ENCODE measurements around the gene ADAMTS2.

ADAMTS2 gene

GRCh38 chr5:179310439-179311090, 34.7 kb downstream of the ADAMTS2 start:
- TF ChIP-seq EZH2 (IDR thresholded peaks at IDR 0.05) = no peak
- no peak for TF ChIP-seq POLR2AphosphoS5 (IDR thresholded peaks at IDR 0.05; ENCODE audit: borderline replicate concordance, low read depth, low read length)
- no peak for TF ChIP-seq FOXP2 (optimal IDR thresholded peaks at IDR 0.05; ENCODE audit: control extremely low read depth, extremely low read length, insufficient read depth)
- H3K4me3 ChIP-seq = no peak overlapping the region
- no peak for DNase-seq (ENCODE audit: low read depth, low spot score)
- H3K9me3 ChIP-seq (ENCODE audit: low read depth, low read length) = no peaks in the 10 kb centered on the region
- no peaks in the 10 kb centered on the region for H3K36me3 ChIP-seq (ENCODE audit: insufficient read depth, low read length)
- H3K27ac ChIP-seq = no peak overlapping the region
- H3K9ac ChIP-seq (ENCODE audit: insufficient read length) = no peak overlapping the region

- no peak for DNase-seq (ENCODE audit: low read depth, low spot score)
- H3K9me3 ChIP-seq (ENCODE audit: low read depth, low read length) = no peaks in the 10 kb centered on the region
- TF ChIP-seq POLR2AphosphoS5 (IDR thresholded peaks at IDR 0.05; ENCODE audit: borderline replicate concordance, low read depth, low read length) (no peak), EZH2 (IDR thresholded peaks at IDR 0.05) (no peak), FOXP2 (optimal IDR thresholded peaks at IDR 0.05; ENCODE audit: control extremely low read depth, extremely low read length, insufficient read depth) (no peak)
- H3K27ac ChIP-seq = no peak overlapping the region
- no peaks in the 10 kb centered on the region for H3K36me3 ChIP-seq (ENCODE audit: insufficient read depth, low read length)
- no peak overlapping the region for H3K9ac ChIP-seq (ENCODE audit: insufficient read length)
- no peak overlapping the region for H3K4me3 ChIP-seq
These were observed 35.4 kb downstream of the ADAMTS2 start for GRCh38 chr5:179309751-179310320.

GRCh38 chr5:179309383-179309670, 35.9 kb downstream of the ADAMTS2 start:
- no peak for DNase-seq (ENCODE audit: low read depth, low spot score)
- H3K36me3 ChIP-seq (ENCODE audit: insufficient read depth, low read length) = no peaks in the 10 kb centered on the region
- H3K9ac ChIP-seq (ENCODE audit: insufficient read length) = no peak overlapping the region
- no peak overlapping the region for H3K27ac ChIP-seq
- H3K9me3 ChIP-seq (ENCODE audit: low read depth, low read length) = no peaks in the 10 kb centered on the region
- TF ChIP-seq EZH2 (IDR thresholded peaks at IDR 0.05) (no peak), FOXP2 (optimal IDR thresholded peaks at IDR 0.05; ENCODE audit: control extremely low read depth, extremely low read length, insufficient read depth) (no peak), POLR2AphosphoS5 (IDR thresholded peaks at IDR 0.05; ENCODE audit: borderline replicate concordance, low read depth, low read length) (no peak)
- H3K4me3 ChIP-seq = no peak overlapping the region

- TF ChIP-seq FOXP2 (optimal IDR thresholded peaks at IDR 0.05; ENCODE audit: control extremely low read depth, extremely low read length, insufficient read depth) (no peak), EZH2 (IDR thresholded peaks at IDR 0.05) (no peak), POLR2AphosphoS5 (IDR thresholded peaks at IDR 0.05; ENCODE audit: borderline replicate concordance, low read depth, low read length) (no peak)
These were observed 36.5 kb downstream of the ADAMTS2 start for GRCh38 chr5:179308563-179309382.

GRCh38 chr5:179307931-179308471, 37.3 kb downstream of the ADAMTS2 start:
- DNase-seq (ENCODE audit: low read depth, low spot score) = no peak
- TF ChIP-seq POLR2AphosphoS5 (IDR thresholded peaks at IDR 0.05; ENCODE audit: borderline replicate concordance, low read depth, low read length) = no peak
- TF ChIP-seq EZH2 (IDR thresholded peaks at IDR 0.05) = no peak
- TF ChIP-seq FOXP2 (optimal IDR thresholded peaks at IDR 0.05; ENCODE audit: control extremely low read depth, extremely low read length, insufficient read depth) = no peak
- Histone ChIP-seq H3K36me3 (ENCODE audit: insufficient read depth, low read length) (no peaks in the 10 kb centered on the region), H3K9ac (ENCODE audit: insufficient read length) (no peak overlapping the region), H3K27ac (no peak overlapping the region), H3K9me3 (ENCODE audit: low read depth, low read length) (no peaks in the 10 kb centered on the region), H3K4me3 (no peak overlapping the region)

More at GRCh38 chr5:179308563-179309382, 36.5 kb downstream of the ADAMTS2 start:
- Histone ChIP-seq H3K9ac (ENCODE audit: insufficient read length) (no peak overlapping the region), H3K9me3 (ENCODE audit: low read depth, low read length) (no peaks in the 10 kb centered on the region), H3K36me3 (ENCODE audit: insufficient read depth, low read length) (no peaks in the 10 kb centered on the region), H3K27ac (no peak overlapping the region), H3K4me3 (no peak overlapping the region)
- DNase-seq (ENCODE audit: low read depth, low spot score) = no peak

GRCh38 chr5:179307013-179307800, 38.1 kb downstream of the ADAMTS2 start:
- H3K9ac ChIP-seq (ENCODE audit: insufficient read length) = no peak overlapping the region
- no peak for DNase-seq (ENCODE audit: low read depth, low spot score)
- no peak overlapping the region for H3K4me3 ChIP-seq
- no peak for TF ChIP-seq POLR2AphosphoS5 (IDR thresholded peaks at IDR 0.05; ENCODE audit: borderline replicate concordance, low read depth, low read length)
- TF ChIP-seq EZH2 (IDR thresholded peaks at IDR 0.05) = no peak
- TF ChIP-seq FOXP2 (optimal IDR thresholded peaks at IDR 0.05; ENCODE audit: control extremely low read depth, extremely low read length, insufficient read depth) = no peak
- H3K27ac ChIP-seq = no peak overlapping the region
- H3K36me3 ChIP-seq (ENCODE audit: insufficient read depth, low read length) = no peaks in the 10 kb centered on the region
- H3K9me3 ChIP-seq (ENCODE audit: low read depth, low read length) = no peaks in the 10 kb centered on the region

GRCh38 chr5:179306191-179307012, 38.9 kb downstream of the ADAMTS2 start:
- H3K9me3 ChIP-seq (ENCODE audit: low read depth, low read length) = no peaks in the 10 kb centered on the region
- H3K36me3 ChIP-seq (ENCODE audit: insufficient read depth, low read length) = no peaks in the 10 kb centered on the region
- no peak overlapping the region for H3K9ac ChIP-seq (ENCODE audit: insufficient read length)
- DNase-seq (ENCODE audit: low read depth, low spot score) = no peak
- no peak overlapping the region for H3K27ac ChIP-seq
- TF ChIP-seq POLR2AphosphoS5 (IDR thresholded peaks at IDR 0.05; ENCODE audit: borderline replicate concordance, low read depth, low read length) (no peak), FOXP2 (optimal IDR thresholded peaks at IDR 0.05; ENCODE audit: control extremely low read depth, extremely low read length, insufficient read depth) (no peak)
- H3K4me3 ChIP-seq = no peak overlapping the region
